ENCODE results near the gene CORO2A.
"Not testable (repeated sequence)": the region's sequence is repeated elsewhere in the genome, so short reads cannot be mapped to it uniquely, and the experiment has no call there.

Gene CORO2A

GRCh38 chr9:98190757-98191105 lies 1.7 kb downstream of the CORO2A start:
- DNase-seq (ENCODE audit: low spot score), result no peak

GRCh38 chr9:98189412-98189811 lies 3.0 kb downstream of the CORO2A start:
- DNase-seq (ENCODE audit: low spot score), result no peak

GRCh38 chr9:98187926-98188325 lies 4.5 kb downstream of the CORO2A start:
- no peak for DNase-seq (ENCODE audit: low spot score)

- no peak for DNase-seq (ENCODE audit: low spot score)
Observed at GRCh38 chr9:98186236-98186635, 6.2 kb downstream of the CORO2A start.

- no peak for DNase-seq (ENCODE audit: low spot score)
Observed at GRCh38 chr9:98185611-98186171, 6.7 kb downstream of the CORO2A start.

GRCh38 chr9:98185021-98185567 lies 7.3 kb downstream of the CORO2A start:
- DNase-seq (ENCODE audit: low spot score), result no peak

GRCh38 chr9:98184326-98184725 lies 8.1 kb downstream of the CORO2A start:
- DNase-seq (ENCODE audit: low spot score), result no peak

GRCh38 chr9:98182889-98183599 lies 9.4 kb downstream of the CORO2A start:
- no peak for DNase-seq (ENCODE audit: low spot score)

GRCh38 chr9:98182069-98182820 lies 10.2 kb downstream of the CORO2A start:
- DNase-seq (ENCODE audit: low spot score), result no peak

- no peak for DNase-seq (ENCODE audit: low spot score)
Observed at GRCh38 chr9:98181746-98182068, 10.7 kb downstream of the CORO2A start.

GRCh38 chr9:98180996-98181395 lies 11.4 kb downstream of the CORO2A start:
- DNase-seq (ENCODE audit: low spot score), result no peak

GRCh38 chr9:98178874-98179850 lies 13.3 kb downstream of the CORO2A start:
- DNase-seq (ENCODE audit: low spot score), result no peak

- no peak for DNase-seq (ENCODE audit: low spot score)
Observed at GRCh38 chr9:98176391-98177259, 15.8 kb downstream of the CORO2A start.

- no peak for DNase-seq (ENCODE audit: low spot score)
Observed at GRCh38 chr9:98175762-98176161, 16.7 kb downstream of the CORO2A start.

GRCh38 chr9:98175028-98175569 lies 17.3 kb downstream of the CORO2A start:
- no peak for DNase-seq (ENCODE audit: low spot score)

GRCh38 chr9:98174502-98174918 lies 17.9 kb downstream of the CORO2A start:
- not testable (repeated sequence) for DNase-seq (ENCODE audit: low spot score)

- DNase-seq (ENCODE audit: low spot score), result no peak
Observed at GRCh38 chr9:98173181-98173580, 19.3 kb downstream of the CORO2A start.

- no peak for DNase-seq (ENCODE audit: low spot score)
Observed at GRCh38 chr9:98172604-98173003, 19.8 kb downstream of the CORO2A start.

- no peak for DNase-seq (ENCODE audit: low spot score)
Observed at GRCh38 chr9:98171176-98171925, 21.1 kb downstream of the CORO2A start.

- peak; percentile 74 for DNase-seq (ENCODE audit: low spot score)
Observed at GRCh38 chr9:98168941-98169488, 23.4 kb downstream of the CORO2A start.
